ENCODE results near the gene NPR1. TPM values are rescaled to one million over a fixed set of nuclear protein-coding genes. Genes with fewer than 3 reads are reported as not detected.
A peak's percentile ranks its signal among the peaks of the same experiment; 100 is the strongest.

NPR1 gene
- total RNA-seq, 4 donors from 2014 or later = 3.0 to 7.1 (median 4.5) TPM

DNA sequence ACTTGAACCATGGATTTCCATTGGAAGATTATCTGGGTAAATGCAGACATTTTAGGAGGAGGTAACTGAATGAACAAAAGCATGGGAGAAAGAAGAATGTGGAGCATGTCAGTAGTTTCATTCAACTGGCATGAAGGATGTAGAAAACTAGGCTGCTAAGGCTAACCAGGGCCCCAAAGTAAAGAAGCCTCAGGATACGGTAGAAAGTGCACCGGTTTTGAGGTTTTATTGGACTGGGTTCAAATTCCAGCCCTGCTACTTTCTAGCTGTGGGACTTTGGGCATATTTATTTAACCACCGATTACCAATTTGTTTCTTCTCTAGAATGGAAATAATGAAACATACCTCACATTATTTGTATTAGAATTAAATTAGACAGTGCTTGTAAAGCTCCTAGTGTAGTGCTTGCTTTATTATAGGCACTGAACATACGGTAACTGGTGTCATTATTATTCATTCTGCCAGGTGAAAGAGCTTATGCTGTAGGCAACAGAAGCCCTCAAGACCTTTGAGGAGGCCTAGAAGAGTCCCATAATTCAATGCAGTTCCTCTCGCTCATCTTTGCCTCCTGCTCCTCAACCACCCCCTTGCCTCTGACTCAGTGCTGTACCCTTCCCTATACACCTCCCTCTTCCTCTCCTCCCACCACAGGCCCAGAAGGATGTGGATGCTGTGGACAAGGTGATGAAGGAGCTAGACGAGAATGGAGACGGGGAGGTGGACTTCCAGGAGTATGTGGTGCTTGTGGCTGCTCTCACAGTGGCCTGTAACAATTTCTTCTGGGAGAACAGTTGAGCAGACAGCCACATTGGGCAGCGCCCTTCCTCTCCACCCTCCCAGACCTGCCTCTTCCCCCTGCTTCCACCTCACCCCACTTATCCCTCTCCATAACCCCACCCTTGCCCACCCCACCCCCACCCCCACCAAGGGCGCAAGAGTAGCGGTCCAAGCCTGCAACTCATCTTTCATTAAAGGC lies 47.2 kb upstream of the NPR1 start:
- intact Hi-C loops (cut with DNase I; ENCODE audit: low total_unique reads) (loop anchor here (10.0 kb wide), 2 partner anchors 793 to 1797 kb away; partner anchors contain the start of genes C2CD4D and RORC), in situ Hi-C loops (cut with MboI; ENCODE audit: low sequenced_read_pairs in 4 of 4) (no loop called here)
- Histone ChIP-seq H3K4me1 (peaks cover 56 to 64% of the 10 kb centered on the region in 2 donors), H3K27me3 (no peaks in the 10 kb centered on the region), H3K27ac (peak overlapping the region; percentile 95 to 100 (median 100)), H3K9me3 (no peaks in the 10 kb centered on the region), H3K4me3 (peak overlapping the region in 1 of 4 donors; percentile 25), H3K36me3 (peaks cover 0 to 1% of the 10 kb centered on the region in 2 donors)
- DNase-seq (no peak), ATAC-seq (no peak)
- TF ChIP-seq CTCF (IDR thresholded peaks at IDR 0.05 in 4 of 5, conservative IDR thresholded peaks at IDR 0.05 in 1 of 5) (no peak), POLR2A (IDR thresholded peaks at IDR 0.05) (no peak)

DNA sequence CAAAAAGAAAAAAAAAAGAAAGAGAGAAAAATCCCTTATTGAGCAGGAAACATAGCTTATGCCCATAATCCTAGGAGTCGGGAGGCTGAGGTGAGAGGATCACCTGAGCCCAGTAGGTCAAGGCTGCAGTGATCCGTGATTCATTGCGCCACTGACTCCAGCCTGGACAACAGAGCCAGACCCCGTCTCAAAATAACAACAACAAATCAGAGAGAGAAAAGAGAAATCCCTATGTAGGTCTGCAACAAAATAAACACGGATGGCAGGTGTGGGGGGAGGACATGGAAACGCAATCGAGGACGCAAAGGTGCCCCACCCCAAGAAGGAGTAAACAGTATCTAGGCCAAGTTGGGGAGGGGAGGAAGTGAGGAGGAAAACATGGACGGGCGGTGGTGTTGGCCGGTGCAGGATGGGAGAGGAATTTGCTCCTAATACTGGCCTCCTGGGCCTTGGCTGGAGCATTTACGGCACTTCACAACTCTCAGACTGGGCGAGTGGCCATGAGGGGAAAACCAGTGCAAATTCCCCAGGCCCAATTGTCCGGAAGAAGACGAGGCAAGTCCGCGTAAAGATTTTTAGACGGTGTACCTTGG lies 45.2 kb upstream of the NPR1 start:
- intact Hi-C loops (cut with DNase I; ENCODE audit: low total_unique reads) = loop anchor here (10.0 kb wide), 2 partner anchors 792 to 1798 kb away; partner anchors contain the start of genes C2CD4D and RORC
- Histone ChIP-seq H3K27me3 (no peaks in the 10 kb centered on the region), H3K4me1 (peaks cover 57 to 70% of the 10 kb centered on the region in 2 donors), H3K27ac (peak overlapping the region; percentile 95 to 100 (median 100)), H3K36me3 (peaks cover 0 to 15% of the 10 kb centered on the region in 2 donors), H3K9me3 (no peaks in the 10 kb centered on the region), H3K4me3 (peak overlapping the region; percentile 38 to 99 (median 79))
- DNase-seq (no peak), ATAC-seq (peak; percentile 20 to 28)
- in situ Hi-C loops (cut with MboI; ENCODE audit: low sequenced_read_pairs in 4 of 4) = no loop called here
- TF ChIP-seq CTCF (IDR thresholded peaks at IDR 0.05 in 4 of 5, conservative IDR thresholded peaks at IDR 0.05 in 1 of 5) (no peak), POLR2A (IDR thresholded peaks at IDR 0.05) (no peak)

DNA sequence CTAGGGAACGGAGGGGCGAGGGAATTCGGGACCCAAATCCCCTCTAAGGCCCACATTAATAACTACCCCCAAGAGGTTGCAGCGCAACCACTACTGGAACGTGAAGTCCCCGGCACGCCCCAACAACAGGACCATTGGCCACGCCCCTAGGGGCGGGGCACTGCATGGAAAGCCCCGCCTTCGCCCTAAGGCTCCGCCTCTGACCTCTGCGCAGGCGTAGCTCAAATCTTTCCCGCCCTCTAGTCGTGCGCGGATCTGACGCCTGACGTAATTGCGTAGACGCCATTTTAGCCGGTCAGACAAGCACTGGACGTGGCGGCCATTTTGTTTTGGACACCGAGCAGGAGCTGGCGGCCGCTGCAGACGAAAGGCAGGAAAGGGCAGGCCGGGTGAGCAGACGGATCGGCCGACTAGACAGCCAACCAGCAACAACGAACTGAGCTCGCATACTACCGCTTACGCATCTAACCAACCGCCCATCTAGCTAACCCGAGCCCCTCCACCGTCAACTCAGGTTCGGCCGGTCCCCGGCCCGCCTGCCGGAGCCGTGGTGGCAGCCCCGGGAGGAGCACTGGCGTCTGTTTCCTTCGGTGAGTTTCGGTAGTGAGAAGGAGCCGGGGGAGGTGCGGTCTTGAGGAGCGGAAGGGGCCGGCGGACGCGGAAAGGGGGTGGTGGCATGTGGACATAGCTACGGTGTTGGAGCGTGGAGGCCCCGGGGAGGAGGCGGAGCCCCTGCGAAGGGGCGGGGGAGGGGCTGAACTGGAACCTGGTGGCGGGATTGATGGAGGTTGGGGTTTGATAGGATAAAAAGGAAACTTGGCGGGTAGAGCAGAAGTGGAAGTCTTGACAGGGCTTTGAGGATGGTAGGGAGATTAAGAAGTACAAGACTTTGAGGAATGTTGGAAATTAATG lies 44.5 kb upstream of the NPR1 start, which contains the start of gene CHTOP:
CHTOP (plus strand) TSS at position 313 of the 912 bp plus-strand sequence. CDS start 2,523 bp downstream, outside the sequence.
- intact Hi-C loops (cut with DNase I; ENCODE audit: low total_unique reads) = loop anchor here (10.0 kb wide), 2 partner anchors 791 to 1799 kb away; partner anchors contain the start of genes C2CD4D and RORC
- peaks cover 61 to 75% of the 10 kb centered on the region in 2 donors for H3K4me1 ChIP-seq
- DNase-seq = peak; percentile 98 to 99
- in situ Hi-C loops (cut with MboI; ENCODE audit: low sequenced_read_pairs in 4 of 4) = no loop called here
- peak within 1 kb of the TSS; percentile 95 to 100 (median 100) for H3K27ac ChIP-seq
- TF ChIP-seq CTCF (IDR thresholded peaks at IDR 0.05 in 4 of 5, conservative IDR thresholded peaks at IDR 0.05 in 1 of 5) (peak in 1 of 5 experiments; percentile 24), POLR2A (IDR thresholded peaks at IDR 0.05) (peak; percentile 83 to 91)
- H3K27me3 ChIP-seq = no peaks in the 10 kb centered on the region
- no peaks in the 10 kb centered on the region for H3K9me3 ChIP-seq
- H3K4me3 ChIP-seq = peak within 1 kb of the TSS; percentile 68 to 99 (median 94)
- peak; percentile 77 to 88 for ATAC-seq
- H3K36me3 ChIP-seq = peaks cover 0 to 20% of the 10 kb centered on the region in 2 donors

DNA sequence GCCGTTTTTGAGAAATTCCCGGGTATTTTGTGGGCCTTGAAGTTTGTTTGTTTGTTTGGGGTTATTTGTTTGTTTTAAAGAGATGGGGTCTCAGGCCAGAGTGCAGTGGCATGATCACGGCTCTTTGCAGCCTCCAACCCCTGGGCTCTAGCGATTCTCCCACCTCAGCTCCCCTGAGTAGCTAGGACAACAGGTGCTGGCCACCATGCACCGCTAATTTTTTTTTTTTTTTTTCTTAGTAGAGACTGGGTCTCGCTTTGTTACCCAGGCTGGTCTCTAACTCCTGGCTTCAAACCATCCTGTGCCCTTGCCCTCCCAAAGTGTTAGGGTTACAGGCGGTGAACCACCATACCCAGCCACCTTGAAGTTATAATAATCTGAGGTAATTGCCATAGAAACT lies 42.6 kb upstream of the NPR1 start:
- ATAC-seq (no peak), DNase-seq (no peak)
- no peaks in the 10 kb centered on the region for H3K27me3 ChIP-seq
- intact Hi-C loops (cut with DNase I; ENCODE audit: low total_unique reads) (loop anchor here (10.0 kb wide), 2 partner anchors 789 to 1801 kb away; partner anchors contain the start of genes C2CD4D and RORC), in situ Hi-C loops (cut with MboI; ENCODE audit: low sequenced_read_pairs in 4 of 4) (no loop called here)
- peaks cover 70 to 75% of the 10 kb centered on the region in 2 donors for H3K4me1 ChIP-seq
- H3K9me3 ChIP-seq = no peaks in the 10 kb centered on the region
- H3K36me3 ChIP-seq = peaks cover 0 to 36% of the 10 kb centered on the region in 2 donors
- H3K4me3 ChIP-seq = peak overlapping the region; percentile 68 to 99 (median 94)
- no peak for TF ChIP-seq CTCF (IDR thresholded peaks at IDR 0.05 in 4 of 5, conservative IDR thresholded peaks at IDR 0.05 in 1 of 5)
- peak overlapping the region; percentile 95 to 100 (median 100) for H3K27ac ChIP-seq

All from gastrocnemius medialis (tissue), 4 donors.